ENCODE results near the gene CDH23.

CDH23 gene

GRCh38 chr10:71396711-71397295, at the start of gene CDH23:
Gene CDH23 (plus strand): TSS chr10:71396920. CDS start chr10:71439832, 42,912 bp downstream.
- no peaks in the 10 kb centered on the region for H3K9me3 ChIP-seq
- H3K4me1 ChIP-seq (ENCODE audit: control insufficient read depth in 1 of 2, insufficient read depth in 1 of 2, low read depth in 1 of 2, low read length in 1 of 2), result peaks cover 5 to 14% of the 10 kb centered on the region in 2 experiments

GRCh38 chr10:71347587-71348395, 48.9 kb upstream of the CDH23 start:
- no peak overlapping the region for H3K4me3 ChIP-seq (ENCODE audit: low read depth in 1 of 2, low read length in 1 of 2)
- peaks cover 16 to 25% of the 10 kb centered on the region in 2 experiments for H3K4me1 ChIP-seq (ENCODE audit: control insufficient read depth in 1 of 2, insufficient read depth in 1 of 2, low read depth in 1 of 2, low read length in 1 of 2)
- H3K27me3 ChIP-seq, result no peaks in the 10 kb centered on the region
- H3K27ac ChIP-seq, result no peak overlapping the region
- no peaks in the 10 kb centered on the region for H3K9me3 ChIP-seq
- no peaks in the 10 kb centered on the region for H3K36me3 ChIP-seq
- TF ChIP-seq CTCF (IDR thresholded peaks at IDR 0.05), result no peak

More at GRCh38 chr10:71396711-71397295, at the start of gene CDH23:
- Histone ChIP-seq H3K27ac (no peak within 1 kb of the TSS), H3K4me3 (ENCODE audit: low read depth in 1 of 2, low read length in 1 of 2) (peak within 1 kb of the TSS in 1 of 2 experiments; percentile 28), H3K36me3 (no peaks in the 10 kb centered on the region), H3K27me3 (peaks cover 98% of the 10 kb centered on the region)
- no peak for TF ChIP-seq CTCF (IDR thresholded peaks at IDR 0.05)

DNA sequence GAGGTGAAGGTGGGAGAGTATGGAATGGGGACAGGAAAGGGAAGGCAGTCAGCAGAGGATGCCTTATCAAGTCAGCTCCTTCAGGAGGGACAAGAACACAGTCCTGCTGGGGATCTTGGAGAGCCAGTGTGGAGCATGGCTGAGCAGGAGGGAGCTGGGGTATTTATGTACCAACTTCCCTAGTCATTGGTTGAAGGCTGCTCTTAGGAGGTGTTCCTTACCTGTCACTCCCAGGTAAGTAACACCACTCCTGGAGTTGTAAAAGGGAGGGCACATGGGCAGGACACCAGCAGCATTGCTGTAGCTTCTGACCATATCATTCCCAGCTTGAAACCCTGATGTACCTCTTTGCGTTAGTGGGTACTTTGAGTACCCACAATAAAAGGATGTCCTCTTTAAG, 47.9 kb upstream of the CDH23 start:
- no peak for TF ChIP-seq CTCF (IDR thresholded peaks at IDR 0.05)
- H3K27ac ChIP-seq, result no peak overlapping the region
- H3K27me3 ChIP-seq, result no peaks in the 10 kb centered on the region
- H3K36me3 ChIP-seq, result no peaks in the 10 kb centered on the region
- no peak overlapping the region for H3K4me3 ChIP-seq (ENCODE audit: low read depth in 1 of 2, low read length in 1 of 2)
- no peaks in the 10 kb centered on the region for H3K9me3 ChIP-seq
- peaks cover 16 to 20% of the 10 kb centered on the region in 2 experiments for H3K4me1 ChIP-seq (ENCODE audit: control insufficient read depth in 1 of 2, insufficient read depth in 1 of 2, low read depth in 1 of 2, low read length in 1 of 2)

DNA sequence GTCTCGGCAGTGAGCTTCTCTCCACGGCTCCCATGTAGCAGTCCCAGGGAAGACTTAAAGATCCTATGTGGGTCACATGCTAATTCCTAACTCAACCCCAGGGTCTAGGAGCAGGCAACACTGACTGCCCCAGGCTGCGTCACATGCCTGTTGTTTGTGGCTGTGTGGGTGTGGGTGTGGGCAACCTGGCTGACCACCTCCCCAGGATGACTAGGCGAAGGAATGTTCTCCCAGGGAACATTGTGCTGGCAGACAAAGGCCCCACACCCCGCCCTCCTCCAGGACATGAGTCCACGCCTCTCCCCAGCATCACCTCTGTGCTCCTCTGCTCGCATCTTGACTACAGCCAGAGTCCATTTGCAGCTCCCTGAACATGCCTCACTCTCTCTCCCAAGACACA, 47.3 kb upstream of the CDH23 start:
- Histone ChIP-seq H3K4me3 (ENCODE audit: low read depth in 1 of 2, low read length in 1 of 2) (no peak overlapping the region), H3K27me3 (no peaks in the 10 kb centered on the region), H3K27ac (no peak overlapping the region), H3K9me3 (no peaks in the 10 kb centered on the region), H3K36me3 (no peaks in the 10 kb centered on the region), H3K4me1 (ENCODE audit: control insufficient read depth in 1 of 2, insufficient read depth in 1 of 2, low read depth in 1 of 2, low read length in 1 of 2) (peaks cover 16 to 19% of the 10 kb centered on the region in 2 experiments)
- TF ChIP-seq CTCF (IDR thresholded peaks at IDR 0.05), result no peak

DNA sequence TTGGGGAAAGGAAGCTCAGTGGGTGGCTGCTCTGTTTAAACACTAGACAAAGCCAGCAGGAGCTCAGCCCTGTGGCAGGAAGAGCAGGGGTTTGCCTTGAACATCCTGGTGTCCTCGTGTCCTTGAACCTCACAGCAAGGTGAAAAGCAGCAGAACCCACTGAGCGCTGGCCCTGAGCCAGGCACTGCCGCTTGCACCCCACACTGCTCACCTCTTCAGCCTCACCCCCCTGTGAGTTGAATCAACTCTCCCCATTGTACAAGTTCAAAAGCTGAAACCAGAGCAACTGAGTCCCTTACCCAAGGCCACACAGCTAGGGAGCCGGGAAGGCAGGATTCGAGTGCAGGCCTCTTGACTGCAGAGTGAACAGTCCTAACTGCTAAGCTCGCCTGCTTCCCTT, 45.6 kb upstream of the CDH23 start:
- Histone ChIP-seq H3K9me3 (no peaks in the 10 kb centered on the region), H3K4me3 (ENCODE audit: low read depth in 1 of 2, low read length in 1 of 2) (no peak overlapping the region), H3K27ac (no peak overlapping the region), H3K36me3 (no peaks in the 10 kb centered on the region), H3K4me1 (ENCODE audit: control insufficient read depth in 1 of 2, insufficient read depth in 1 of 2, low read depth in 1 of 2, low read length in 1 of 2) (peaks cover 8 to 9% of the 10 kb centered on the region in 2 experiments), H3K27me3 (no peaks in the 10 kb centered on the region)
- TF ChIP-seq CTCF (IDR thresholded peaks at IDR 0.05), result no peak

Measured in neutrophil (primary cell).